ENCODE results near the gene EPB41.

DNA sequence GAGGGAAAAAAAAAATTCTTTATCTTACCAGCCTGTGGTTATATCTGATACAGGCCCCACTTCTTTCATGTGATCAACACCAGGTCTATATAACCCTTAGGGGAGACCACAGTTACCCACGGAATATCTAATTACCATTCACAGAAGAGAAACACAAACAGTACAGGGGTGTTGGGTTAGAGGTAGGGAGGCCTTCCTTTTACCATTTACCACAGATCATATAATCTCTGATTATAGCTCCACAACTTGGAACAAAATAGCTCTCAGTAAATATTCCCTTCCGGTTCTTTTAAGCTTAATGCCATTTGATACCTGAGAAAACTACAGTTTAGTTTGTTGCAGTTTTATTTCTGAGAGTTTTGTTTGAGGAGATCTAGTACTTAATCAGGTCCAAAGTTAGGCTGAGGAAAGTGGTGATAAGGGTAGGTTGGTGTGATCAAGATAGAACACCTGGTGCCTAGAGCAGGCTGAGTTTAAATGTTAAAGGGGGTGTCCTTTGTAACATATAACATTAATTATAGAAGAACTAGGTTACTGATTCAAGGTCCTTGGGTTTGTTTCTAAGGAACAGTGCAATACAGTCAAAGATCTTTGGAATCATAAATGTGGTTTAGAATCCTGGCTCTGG lies 14.1 kb downstream of the EPB41 start:
- no peak for TF ChIP-seq POLR2A (IDR thresholded peaks at IDR 0.05)
- TF ChIP-seq, protein P1, sequence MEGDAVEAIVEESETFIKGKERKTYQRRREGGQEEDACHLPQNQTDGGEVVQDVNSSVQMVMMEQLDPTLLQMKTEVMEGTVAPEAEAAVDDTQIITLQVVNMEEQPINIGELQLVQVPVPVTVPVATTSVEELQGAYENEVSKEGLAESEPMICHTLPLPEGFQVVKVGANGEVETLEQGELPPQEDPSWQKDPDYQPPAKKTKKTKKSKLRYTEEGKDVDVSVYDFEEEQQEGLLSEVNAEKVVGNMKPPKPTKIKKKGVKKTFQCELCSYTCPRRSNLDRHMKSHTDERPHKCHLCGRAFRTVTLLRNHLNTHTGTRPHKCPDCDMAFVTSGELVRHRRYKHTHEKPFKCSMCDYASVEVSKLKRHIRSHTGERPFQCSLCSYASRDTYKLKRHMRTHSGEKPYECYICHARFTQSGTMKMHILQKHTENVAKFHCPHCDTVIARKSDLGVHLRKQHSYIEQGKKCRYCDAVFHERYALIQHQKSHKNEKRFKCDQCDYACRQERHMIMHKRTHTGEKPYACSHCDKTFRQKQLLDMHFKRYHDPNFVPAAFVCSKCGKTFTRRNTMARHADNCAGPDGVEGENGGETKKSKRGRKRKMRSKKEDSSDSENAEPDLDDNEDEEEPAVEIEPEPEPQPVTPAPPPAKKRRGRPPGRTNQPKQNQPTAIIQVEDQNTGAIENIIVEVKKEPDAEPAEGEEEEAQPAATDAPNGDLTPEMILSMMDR (IDR thresholded peaks at IDR 0.05) = no peak
